SK-N-SH (cell line): ENCODE results near the gene STMN1. TPM values are rescaled to one million over a fixed set of nuclear protein-coding genes. Genes with fewer than 3 reads are reported as not detected.

Experiments
- CTCF ChIA-PET: fragments of 300-600, 350-600 bp; formaldehyde crosslinking; extraction: SDS; loops from one replicate; lab custom pipeline; 2021; lab: Yijun Ruan, JAX
- POLR2A ChIA-PET: fragments of 350-600 bp; sonication (Branson Sonifier 250); formaldehyde crosslinking; extraction: SDS; loops from one replicate; lab custom pipeline; 2020; ENCODE audit warnings: antibody characterized with exemption, inconsistent platforms; lab: Yijun Ruan, JAX
- DNase-seq: peaks from one replicate; pipeline ENCODE4 v3.0.0; 2012
- H2AFZ ChIP-seq: fragments of 200-600 bp; sonication (generic); 2 replicates; pipeline ENCODE4 v1.8.1; 2016; ENCODE audit warnings: antibody characterized with exemption, mild to moderate bottlenecking, low read depth
- H3F3A ChIP-seq: fragments of 200-600 bp; sonication (generic); replicated peaks from 2 replicates; pipeline ENCODE3; 2016; ENCODE audit warnings: antibody characterized with exemption, mild to moderate bottlenecking; ENCODE audit not compliant: insufficient read depth
- H3K27ac ChIP-seq, 2 experiments: fragments of 200-500 bp in 1 of 2; fragments of 200-600 bp in 1 of 2; sonication (Bioruptor generic) in 1 of 2; sonication (generic), shearing (Covaris generic) in 1 of 2; 2 replicates each; pipeline versions ENCODE4 v1.5.1 to v1.6.1; 2014 to 2016; ENCODE audit warnings: low read depth in 2 of 2, inconsistent platforms in 1 of 2, low read length in 1 of 2, mild to moderate bottlenecking in 1 of 2, mixed read lengths in 1 of 2
- H3K27me3 ChIP-seq: fragments of 200-600 bp; sonication (generic), shearing (Covaris generic); 2 replicates; pipeline ENCODE4 v1.6.1; 2016; ENCODE audit warnings: mixed run types; ENCODE audit not compliant: insufficient read depth
- H3K36me3 ChIP-seq, 2 experiments: fragments of 200-500 bp in 1 of 2; fragments of 200-600 bp in 1 of 2; sonication (Bioruptor generic) in 1 of 2; sonication (generic) in 1 of 2; replicated peaks in 1 of 2; 2 replicates each; pipeline versions ENCODE3 to v1.5.1; 2014 to 2016; ENCODE audit warnings: low read length in 1 of 2, mild to moderate bottlenecking in 1 of 2; ENCODE audit not compliant: insufficient read depth in 2 of 2, control insufficient read depth in 1 of 2
- H3K4me1 ChIP-seq, 2 experiments: fragments of 200-500 bp in 1 of 2; fragments of 200-600 bp in 1 of 2; sonication (Bioruptor generic) in 1 of 2; sonication (generic), shearing (Covaris generic) in 1 of 2; 2 replicates each; pipeline versions ENCODE4 v1.5.1 to v1.6.1; 2014 to 2016; ENCODE audit warnings: low read depth in 1 of 2, low read length in 1 of 2, mixed run types in 1 of 2; ENCODE audit not compliant: insufficient read depth in 2 of 2, control insufficient read depth in 1 of 2
- H3K4me2 ChIP-seq: fragments of 200-600 bp; sonication (generic), shearing (Covaris generic); 2 replicates; pipeline ENCODE4 v1.6.1; 2017; ENCODE audit warnings: mixed run types
- H3K4me3 ChIP-seq, 2 experiments: fragments of 200-500 bp in 1 of 2; fragments of 200-600 bp in 1 of 2; sonication (Bioruptor generic) in 1 of 2; sonication (generic), shearing (Covaris generic) in 1 of 2; 2 replicates each; pipeline versions ENCODE4 v1.5.1 to v1.8.1; 2014 to 2016; ENCODE audit warnings: low read depth in 2 of 2, inconsistent platforms in 1 of 2, low read length in 1 of 2, mild to moderate bottlenecking in 1 of 2, mixed read lengths in 1 of 2, moderate library complexity in 1 of 2
- H3K79me2 ChIP-seq: fragments of 200-600 bp; sonication (generic); 2 replicates; pipeline ENCODE4 v1.8.1; 2017; ENCODE audit warnings: mild to moderate bottlenecking; ENCODE audit not compliant: insufficient read depth
- H3K9ac ChIP-seq: fragments of 200-600 bp; sonication (generic); 2 replicates; pipeline ENCODE4 v1.6.1; 2017; ENCODE audit warnings: mixed run types
- H3K9me2 ChIP-seq: fragments of 200-600 bp; sonication (generic); 2 replicates; pipeline ENCODE4 v1.6.1; 2017; ENCODE audit warnings: mixed run types
- H3K9me3 ChIP-seq: fragments of 200-600 bp; sonication (generic); 2 replicates; pipeline ENCODE4 v1.6.1; 2017; ENCODE audit warnings: mixed run types, mild to moderate bottlenecking, moderate library complexity
- H4K20me1 ChIP-seq: fragments of 200-600 bp; sonication (generic); 2 replicates; pipeline ENCODE4 v1.6.1; 2017; ENCODE audit warnings: mild to moderate bottlenecking, mixed run types; ENCODE audit not compliant: insufficient read depth
- CHD2 ChIP-seq: fragments of 150-350 bp; IDR thresholded peaks from 2 replicates; pipeline ENCODE4 v1.6.1; 2018; ENCODE audit warnings: low read length; ENCODE audit not compliant: partially characterized antibody
- EZH2phosphoT487 ChIP-seq: fragments of 200-600 bp; sonication (generic); IDR thresholded peaks from 2 replicates; pipeline ENCODE4 v1.6.1; 2017; ENCODE audit warnings: low read depth, mixed run types, mild to moderate bottlenecking, antibody characterized with exemption, moderate library complexity, borderline replicate concordance
- FOSL2 ChIP-seq: IDR thresholded peaks from 2 replicates; pipeline ENCODE4 v1.4.0; 2012; ENCODE audit warnings: low read depth, mild to moderate bottlenecking, moderate library complexity, borderline replicate concordance
- FOXJ3 ChIP-seq: sonication (generic); formaldehyde crosslinking; IDR thresholded peaks from 2 replicates; pipeline ENCODE4 v1.5.1; 2020; ENCODE audit warnings: mild to moderate bottlenecking, missing genetic modification reagents
- FOXM1 ChIP-seq: IDR thresholded peaks from 2 replicates; pipeline ENCODE4 v1.4.0; 2012; ENCODE audit warnings: low read depth, mild to moderate bottlenecking
- GABPA ChIP-seq: IDR thresholded peaks from 2 replicates; pipeline ENCODE4 v1.4.0; 2012; ENCODE audit warnings: low read depth, mild to moderate bottlenecking
- GATA2 ChIP-seq: sonication (generic); formaldehyde crosslinking; IDR thresholded peaks from 2 replicates; pipeline ENCODE4 v1.5.0; 2020; ENCODE audit warnings: mild to moderate bottlenecking, missing genetic modification reagents
- JUND ChIP-seq: IDR thresholded peaks from 2 replicates; pipeline ENCODE4 v1.4.0; 2012
- MEF2A ChIP-seq: IDR thresholded peaks from 2 replicates; pipeline ENCODE4 v1.4.0; 2012; ENCODE audit warnings: low read depth, borderline replicate concordance
- POLR2AphosphoS5 ChIP-seq: IDR thresholded peaks from 2 replicates; pipeline ENCODE4 v1.6.1; 2012; ENCODE audit warnings: low read depth, low read length
- RFX5 ChIP-seq: IDR thresholded peaks from 2 replicates; pipeline ENCODE4 v1.6.1; 2012; ENCODE audit warnings: mild to moderate bottlenecking, improper control_type of control experiment, low read length
- RXRA ChIP-seq: IDR thresholded peaks from 2 replicates; pipeline ENCODE4 v1.4.0; 2012; ENCODE audit warnings: low read depth, mild to moderate bottlenecking, borderline replicate concordance
- SMC3 ChIP-seq: IDR thresholded peaks from 2 replicates; pipeline ENCODE4 v1.6.1; 2012; ENCODE audit warnings: low read depth, low read length, improper control_type of control experiment
- TEAD4 ChIP-seq: IDR thresholded peaks from 2 replicates; pipeline ENCODE4 v1.4.0; 2012; ENCODE audit warnings: mild to moderate bottlenecking, borderline replicate concordance; ENCODE audit not compliant: insufficient read depth
- YY1 ChIP-seq: IDR thresholded peaks from 2 replicates; pipeline ENCODE4 v1.4.0; 2012; ENCODE audit warnings: low read depth, mild to moderate bottlenecking
- WGBS: methylation state at CpG from one replicate; pipeline ENCODE4 v1.1.6; 2017; ENCODE audit warnings: low lambda C conversion rate; 5-methylcytosine and 5-hydroxymethylcytosine counted together
- polyA plus RNA-seq, 3 experiments: library from polyadenylated mRNA; depleted of rRNA; stranded (reverse); fragments of >200 nt; gene quantifications; 2 replicates each; pipeline ENCODE4 v1.2.3, GENCODE V29; 2012
- TF ChIP-seq, protein P1 (sequence below): fragments of 150-350 bp; IDR thresholded peaks from 2 replicates; pipeline ENCODE4 v1.6.1; 2017; ENCODE audit warnings: antibody characterized with exemption, low read length, low read depth, borderline replicate concordance
- TF ChIP-seq, protein P2 (sequence below): fragments of 200-600 bp; sonication (generic); IDR thresholded peaks from 2 replicates; pipeline ENCODE4 v1.6.1; 2017; ENCODE audit warnings: antibody characterized with exemption, mild to moderate bottlenecking, moderate library complexity
- TF ChIP-seq, protein P3 (sequence below): IDR thresholded peaks from 2 replicates; pipeline ENCODE4; 2012
- TF ChIP-seq, protein P4 (sequence below): IDR thresholded peaks from 2 replicates; pipeline ENCODE4 v1.4.0; 2012; ENCODE audit warnings: low read depth, borderline replicate concordance

The STMN1 gene
- polyA plus RNA-seq, 1 of the 3 experiments (the other 2 are of a cell fraction) = 143 TPM

DNA sequence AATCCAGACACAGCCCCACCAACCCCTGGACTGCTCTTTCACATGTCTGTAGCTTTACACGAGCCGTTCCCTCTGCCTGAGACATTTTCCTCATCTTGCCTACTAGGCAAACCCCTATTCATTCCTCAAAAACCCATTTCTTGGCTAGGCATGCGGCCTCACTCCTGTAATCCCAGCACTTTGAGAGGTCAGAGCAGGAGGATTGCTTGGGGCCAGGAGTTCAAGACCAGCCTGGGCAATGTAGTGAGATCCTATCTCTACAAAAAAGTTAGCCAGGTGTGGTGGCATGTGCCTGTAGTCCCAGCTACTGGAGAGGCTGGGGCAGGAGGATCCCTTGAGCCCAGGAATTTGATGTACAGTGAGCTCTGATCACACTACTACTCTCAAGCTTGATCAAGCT, 41.8 kb downstream of the STMN1 start:
- 94% methylated on average over 3 of the region's 3 CpGs for WGBS
- no peak overlapping the region for H3K4me3 ChIP-seq
- POLR2A ChIA-PET = no interaction called here

More for the DNA sequence above, 41.8 kb downstream of the STMN1 start:
- no peaks in the 10 kb centered on the region for H3K79me2 ChIP-seq
- TF ChIP-seq, protein P1, sequence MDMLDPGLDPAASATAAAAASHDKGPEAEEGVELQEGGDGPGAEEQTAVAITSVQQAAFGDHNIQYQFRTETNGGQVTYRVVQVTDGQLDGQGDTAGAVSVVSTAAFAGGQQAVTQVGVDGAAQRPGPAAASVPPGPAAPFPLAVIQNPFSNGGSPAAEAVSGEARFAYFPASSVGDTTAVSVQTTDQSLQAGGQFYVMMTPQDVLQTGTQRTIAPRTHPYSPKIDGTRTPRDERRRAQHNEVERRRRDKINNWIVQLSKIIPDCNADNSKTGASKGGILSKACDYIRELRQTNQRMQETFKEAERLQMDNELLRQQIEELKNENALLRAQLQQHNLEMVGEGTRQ = no peak
- TF ChIP-seq, protein P2, sequence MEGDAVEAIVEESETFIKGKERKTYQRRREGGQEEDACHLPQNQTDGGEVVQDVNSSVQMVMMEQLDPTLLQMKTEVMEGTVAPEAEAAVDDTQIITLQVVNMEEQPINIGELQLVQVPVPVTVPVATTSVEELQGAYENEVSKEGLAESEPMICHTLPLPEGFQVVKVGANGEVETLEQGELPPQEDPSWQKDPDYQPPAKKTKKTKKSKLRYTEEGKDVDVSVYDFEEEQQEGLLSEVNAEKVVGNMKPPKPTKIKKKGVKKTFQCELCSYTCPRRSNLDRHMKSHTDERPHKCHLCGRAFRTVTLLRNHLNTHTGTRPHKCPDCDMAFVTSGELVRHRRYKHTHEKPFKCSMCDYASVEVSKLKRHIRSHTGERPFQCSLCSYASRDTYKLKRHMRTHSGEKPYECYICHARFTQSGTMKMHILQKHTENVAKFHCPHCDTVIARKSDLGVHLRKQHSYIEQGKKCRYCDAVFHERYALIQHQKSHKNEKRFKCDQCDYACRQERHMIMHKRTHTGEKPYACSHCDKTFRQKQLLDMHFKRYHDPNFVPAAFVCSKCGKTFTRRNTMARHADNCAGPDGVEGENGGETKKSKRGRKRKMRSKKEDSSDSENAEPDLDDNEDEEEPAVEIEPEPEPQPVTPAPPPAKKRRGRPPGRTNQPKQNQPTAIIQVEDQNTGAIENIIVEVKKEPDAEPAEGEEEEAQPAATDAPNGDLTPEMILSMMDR = no peak
- no peak for TF ChIP-seq EZH2phosphoT487
- no peak for TF ChIP-seq MEF2A
- TF ChIP-seq YY1 = no peak
- TF ChIP-seq RFX5 = no peak
- TF ChIP-seq POLR2AphosphoS5 = no peak
- no peak for TF ChIP-seq FOXM1
- no peak for TF ChIP-seq GABPA
- TF ChIP-seq, protein P3, sequence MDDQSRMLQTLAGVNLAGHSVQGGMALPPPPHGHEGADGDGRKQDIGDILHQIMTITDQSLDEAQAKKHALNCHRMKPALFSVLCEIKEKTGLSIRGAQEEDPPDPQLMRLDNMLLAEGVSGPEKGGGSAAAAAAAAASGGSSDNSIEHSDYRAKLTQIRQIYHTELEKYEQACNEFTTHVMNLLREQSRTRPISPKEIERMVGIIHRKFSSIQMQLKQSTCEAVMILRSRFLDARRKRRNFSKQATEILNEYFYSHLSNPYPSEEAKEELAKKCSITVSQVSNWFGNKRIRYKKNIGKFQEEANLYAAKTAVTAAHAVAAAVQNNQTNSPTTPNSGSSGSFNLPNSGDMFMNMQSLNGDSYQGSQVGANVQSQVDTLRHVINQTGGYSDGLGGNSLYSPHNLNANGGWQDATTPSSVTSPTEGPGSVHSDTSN = no peak
- TF ChIP-seq RXRA = no peak
- no peak for TF ChIP-seq FOSL2
- TF ChIP-seq, protein P4, sequence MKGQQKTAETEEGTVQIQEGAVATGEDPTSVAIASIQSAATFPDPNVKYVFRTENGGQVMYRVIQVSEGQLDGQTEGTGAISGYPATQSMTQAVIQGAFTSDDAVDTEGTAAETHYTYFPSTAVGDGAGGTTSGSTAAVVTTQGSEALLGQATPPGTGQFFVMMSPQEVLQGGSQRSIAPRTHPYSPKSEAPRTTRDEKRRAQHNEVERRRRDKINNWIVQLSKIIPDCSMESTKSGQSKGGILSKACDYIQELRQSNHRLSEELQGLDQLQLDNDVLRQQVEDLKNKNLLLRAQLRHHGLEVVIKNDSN = no peak
- no peak for TF ChIP-seq TEAD4
- TF ChIP-seq GATA2 = no peak
- TF ChIP-seq FOXJ3 (CRISPR knock-in tag) = no peak
- no peak for TF ChIP-seq CHD2
- TF ChIP-seq SMC3 = no peak
- TF ChIP-seq JUND = no peak
- no peaks in the 10 kb centered on the region for H4K20me1 ChIP-seq
- H3K9me3 ChIP-seq = no peaks in the 10 kb centered on the region
- DNase-seq = no peak
- H3K4me1 ChIP-seq = no peaks in the 10 kb centered on the region
- H3K36me3 ChIP-seq = peaks cover 0 to 4% of the 10 kb centered on the region in 2 experiments
- H3K9me2 ChIP-seq = no peaks in the 10 kb centered on the region
- H3F3A ChIP-seq = no peaks in the 10 kb centered on the region
- H2AFZ ChIP-seq = no peak overlapping the region
- CTCF ChIA-PET = interaction anchor here (1.6 kb wide), 1 partner anchor 133 kb away, joined by 5 read pairs; the partner anchor contains the start of gene PAFAH2
- H3K27me3 ChIP-seq = no peaks in the 10 kb centered on the region
- H3K9ac ChIP-seq = no peak overlapping the region
- H3K27ac ChIP-seq = no peak overlapping the region
- H3K4me2 ChIP-seq = no peak overlapping the region
